Head of caudate nucleus (tissue), 42 donors: ENCODE measurements around the gene PYGB.

ENCODE experiments used
- DNase-seq, 42 donors: peaks; one replicate each; pipeline versions ENCODE4 v3.0.0 to v3.0.0-alpha.2; 2020 to 2021; ENCODE audit warnings: mixed read lengths in 7 of 42
- intact Hi-C: fragments of 100-400 bp; cut with DNase I; formaldehyde crosslinking; loops from one replicate; pipeline ENCODE4 v1.15.0; 2022

PYGB gene

GRCh38 chr20:25213566-25214425, 34.1 kb upstream of the PYGB start:
- no peak for DNase-seq
- intact Hi-C loops: no loop called here

- DNase-seq: no peak
- intact Hi-C loops: no loop called here
These were observed 33.5 kb upstream of the PYGB start for GRCh38 chr20:25214426-25214790.

- peak in 35 of 42 donors; percentile 20 to 87 (median 62) for DNase-seq
- intact Hi-C loops: no loop called here
These were observed 33.1 kb upstream of the PYGB start for GRCh38 chr20:25214819-25215218.

DNA sequence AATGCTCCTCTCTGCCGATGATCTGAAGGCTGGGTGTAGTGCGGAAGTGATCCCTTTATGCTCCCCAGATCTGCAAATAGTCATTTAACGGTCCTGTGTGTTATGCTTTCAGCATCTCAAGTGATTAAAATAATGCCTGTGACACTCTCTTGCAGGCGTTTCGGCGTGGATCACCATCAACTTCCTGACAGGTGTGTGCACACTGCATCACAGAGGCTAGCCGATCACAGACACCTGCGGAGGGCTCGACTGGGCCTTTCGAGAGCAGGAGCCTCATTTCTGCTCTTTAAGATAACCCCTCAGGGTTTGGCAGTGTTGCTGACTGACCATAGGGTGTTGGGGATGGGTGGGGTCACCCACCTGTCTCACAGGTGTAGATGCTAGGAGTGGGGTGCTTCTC, 32.4 kb upstream of the PYGB start:
- no peak for DNase-seq
- intact Hi-C loops: no loop called here

DNA sequence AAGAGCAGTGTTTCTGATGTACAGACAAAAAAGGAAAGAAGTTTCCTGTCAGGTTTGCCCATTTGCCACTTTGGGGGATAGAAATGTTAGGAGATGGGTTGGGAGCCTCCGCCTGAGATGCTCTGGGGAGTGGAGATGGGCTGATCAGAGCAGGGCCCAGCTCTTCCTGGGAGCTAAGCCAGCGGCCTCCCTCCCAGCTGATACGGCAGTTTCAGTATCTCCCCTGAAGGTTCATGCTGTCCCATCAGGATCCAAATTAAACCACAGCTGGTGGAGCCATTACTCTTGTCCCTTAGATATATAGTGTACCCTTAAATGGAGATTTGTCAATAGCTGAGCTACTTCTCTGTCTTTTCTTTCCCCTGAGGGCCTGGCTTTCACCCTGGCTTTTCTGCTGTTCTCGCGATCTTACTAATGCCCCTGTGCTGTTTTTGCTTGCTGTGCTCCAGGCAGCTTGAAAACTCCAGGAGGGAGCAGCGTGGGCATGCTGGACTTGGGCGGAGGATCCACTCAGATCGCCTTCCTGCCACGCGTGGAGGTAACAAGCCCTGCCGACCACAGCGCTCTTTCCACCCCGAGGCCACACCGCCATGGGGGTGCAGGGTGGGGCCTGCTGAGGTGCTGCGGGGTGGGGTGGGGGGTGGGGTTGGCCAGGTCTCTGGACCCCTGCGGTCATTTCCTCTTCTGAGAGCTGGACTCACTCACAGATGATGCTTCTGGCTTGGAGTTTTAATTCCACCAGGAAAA, 31.5 kb upstream of the PYGB start:
- peak in 1 of 42 donors; percentile 4 for DNase-seq

GRCh38 chr20:25217161-25218108, 30.4 kb upstream of the PYGB start:
- intact Hi-C loops: no loop called here
- no peak for DNase-seq

More for the DNA sequence above, 31.5 kb upstream of the PYGB start:
- intact Hi-C loops: no loop called here

DNA sequence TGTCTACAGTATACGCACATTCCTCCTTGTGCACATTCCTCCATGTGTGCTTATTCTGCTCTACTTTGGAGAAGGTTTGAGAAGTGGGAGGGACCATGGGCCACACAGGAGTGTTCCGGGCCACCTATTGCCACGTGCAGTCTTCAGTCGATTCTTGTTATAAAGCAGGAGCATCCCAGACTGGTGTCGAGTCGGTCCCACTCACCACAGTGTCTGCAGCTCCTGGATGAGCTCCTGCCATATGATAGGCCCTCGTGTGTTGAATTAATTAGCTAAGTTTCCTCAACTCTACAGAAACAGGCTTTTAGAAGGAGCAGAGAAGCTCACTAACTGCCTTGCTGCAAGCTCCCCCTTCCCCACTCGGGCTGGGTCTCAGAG, 29.8 kb upstream of the PYGB start:
- intact Hi-C loops: no loop called here
- peak in 2 of 42 donors; percentile 38 to 51 for DNase-seq

- intact Hi-C loops: no loop called here
- DNase-seq: no peak
These were observed 29.4 kb upstream of the PYGB start for GRCh38 chr20:25218492-25218891.

DNA sequence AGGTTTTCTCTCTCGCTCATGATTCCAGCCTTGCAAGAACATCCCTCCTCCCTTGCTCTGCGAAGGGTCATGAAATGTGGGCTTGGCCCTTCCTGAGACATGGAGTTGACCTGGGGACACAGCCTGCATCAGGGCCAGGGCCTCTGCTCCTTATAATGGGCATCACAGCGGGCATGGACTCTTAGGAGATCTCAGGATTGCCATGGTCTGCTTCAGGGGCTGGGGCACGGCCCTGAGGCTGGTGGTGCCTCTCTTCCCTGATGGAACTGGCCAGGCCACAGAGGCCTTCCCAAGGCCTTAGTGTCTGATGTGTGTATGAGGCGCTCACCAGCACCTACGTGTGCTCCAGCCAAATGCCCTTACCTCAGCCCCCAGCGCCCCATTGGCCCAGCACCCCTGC, 28.5 kb upstream of the PYGB start:
- no peak for DNase-seq
- intact Hi-C loops: no loop called here

DNA sequence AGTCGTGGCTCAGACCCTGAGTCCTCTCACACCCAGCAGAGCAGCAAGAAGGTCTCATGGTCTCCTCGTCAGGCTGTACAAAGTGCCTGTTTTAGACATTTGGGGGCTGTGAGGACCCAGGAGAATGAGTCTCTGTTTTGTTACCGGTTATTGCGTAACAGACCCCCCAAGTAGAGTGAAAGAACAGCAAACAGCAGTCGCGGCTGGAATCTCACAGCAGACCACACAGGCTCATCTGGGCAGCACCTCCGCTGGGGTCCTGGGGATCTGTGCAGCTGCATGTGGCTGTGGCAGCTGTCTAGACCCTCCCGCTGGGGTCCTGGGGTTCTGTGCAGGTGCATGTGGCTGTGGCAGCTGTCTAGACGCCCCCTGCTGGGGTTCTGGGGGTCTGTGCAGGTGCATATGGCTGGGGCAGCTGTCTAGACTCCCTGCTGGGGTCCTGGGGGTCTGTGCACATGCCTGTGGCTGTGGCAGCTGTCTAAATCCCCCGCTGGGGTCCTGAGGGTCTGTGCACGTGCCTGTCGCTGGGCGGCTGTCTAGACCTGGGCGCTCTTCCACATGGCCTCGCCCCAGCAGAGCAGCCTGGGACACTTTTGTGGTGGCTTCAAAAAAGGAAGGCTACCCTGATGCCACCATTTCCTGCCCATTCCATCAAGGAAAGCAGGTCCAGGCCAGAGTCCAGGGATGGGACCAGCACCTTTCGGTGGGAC, 27.7 kb upstream of the PYGB start:
- intact Hi-C loops: no loop called here
- no peak for DNase-seq

DNA sequence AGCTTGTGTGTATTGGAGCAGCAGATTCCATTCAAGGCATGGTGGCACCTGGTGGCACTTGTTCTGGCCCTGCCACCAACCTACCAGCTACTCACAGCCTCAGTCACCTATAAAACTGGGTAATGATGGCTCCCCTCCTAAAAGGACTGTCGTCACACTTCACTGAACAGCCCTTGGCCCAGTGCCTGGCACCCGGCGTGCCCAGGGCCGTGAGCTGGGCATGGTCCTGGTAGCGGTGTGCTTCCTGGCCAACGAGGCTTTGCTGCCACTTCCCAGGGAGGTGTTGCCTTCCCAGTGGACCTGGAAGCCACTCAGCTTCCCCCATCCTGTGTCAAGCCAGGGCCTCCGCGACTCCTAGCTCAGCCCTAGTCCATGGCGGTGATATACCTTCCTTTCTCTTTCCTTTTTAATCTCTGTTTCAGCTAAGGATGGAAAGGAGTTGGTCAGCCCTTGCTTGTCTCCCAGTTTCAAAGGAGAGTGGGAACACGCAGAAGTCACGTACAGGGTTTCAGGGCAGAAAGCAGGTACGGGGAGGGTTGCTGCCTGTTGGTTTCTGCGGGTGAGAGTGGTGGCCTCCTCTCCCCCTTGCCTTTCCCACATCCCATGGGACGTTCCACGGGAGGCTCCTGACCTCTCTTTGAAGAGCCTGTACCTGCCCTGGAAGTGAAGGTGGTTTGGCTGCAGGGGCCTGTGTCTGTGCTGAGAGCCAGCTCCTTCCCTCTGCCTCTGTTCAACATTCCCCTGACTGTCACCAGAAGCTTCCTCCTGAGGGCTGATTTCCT, 26.9 kb upstream of the PYGB start:
- intact Hi-C loops: no loop called here
- DNase-seq: no peak

DNA sequence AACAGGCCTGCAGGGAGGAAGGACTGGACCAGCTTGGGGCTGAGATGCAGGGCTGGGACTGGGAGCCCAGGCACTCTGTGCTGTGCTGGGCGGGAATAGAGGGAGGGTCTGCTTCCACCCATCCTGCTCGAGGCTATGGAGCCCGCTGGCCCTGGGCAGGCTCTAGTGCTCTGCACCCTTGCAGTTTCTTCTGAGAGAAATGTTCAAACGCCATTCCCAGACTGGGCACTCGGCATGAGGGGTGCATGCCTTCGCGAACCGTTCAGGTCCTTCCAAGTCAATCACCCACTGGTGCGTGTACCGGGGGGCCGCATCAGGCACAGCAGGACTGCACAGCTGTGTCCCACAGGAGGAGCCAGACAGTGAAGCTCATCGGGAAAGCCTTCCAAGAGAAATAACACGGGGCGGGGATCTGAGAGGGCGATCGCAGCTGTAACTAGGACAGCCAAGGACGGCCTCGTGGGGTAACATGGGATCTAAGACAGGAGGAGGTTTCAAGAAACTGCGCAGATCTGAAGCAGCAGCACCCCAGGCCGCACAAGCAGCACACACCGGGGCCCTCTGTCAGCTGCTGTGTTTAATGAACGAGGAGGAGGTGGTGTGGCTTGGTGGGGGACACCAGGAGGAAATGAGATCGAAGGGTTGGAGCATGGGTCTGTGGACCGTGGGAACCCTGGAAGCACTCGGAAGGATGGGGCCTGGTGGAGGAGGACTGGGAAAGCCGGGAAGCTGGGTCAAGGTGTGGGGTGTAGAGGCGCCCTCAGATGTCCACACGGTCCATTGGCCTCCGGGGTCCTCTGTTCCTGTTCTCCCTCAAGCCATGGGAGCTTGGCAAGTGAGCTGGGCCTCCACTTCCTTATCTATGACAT, 26.1 kb upstream of the PYGB start:
- intact Hi-C loops: no loop called here
- DNase-seq: no peak

DNA sequence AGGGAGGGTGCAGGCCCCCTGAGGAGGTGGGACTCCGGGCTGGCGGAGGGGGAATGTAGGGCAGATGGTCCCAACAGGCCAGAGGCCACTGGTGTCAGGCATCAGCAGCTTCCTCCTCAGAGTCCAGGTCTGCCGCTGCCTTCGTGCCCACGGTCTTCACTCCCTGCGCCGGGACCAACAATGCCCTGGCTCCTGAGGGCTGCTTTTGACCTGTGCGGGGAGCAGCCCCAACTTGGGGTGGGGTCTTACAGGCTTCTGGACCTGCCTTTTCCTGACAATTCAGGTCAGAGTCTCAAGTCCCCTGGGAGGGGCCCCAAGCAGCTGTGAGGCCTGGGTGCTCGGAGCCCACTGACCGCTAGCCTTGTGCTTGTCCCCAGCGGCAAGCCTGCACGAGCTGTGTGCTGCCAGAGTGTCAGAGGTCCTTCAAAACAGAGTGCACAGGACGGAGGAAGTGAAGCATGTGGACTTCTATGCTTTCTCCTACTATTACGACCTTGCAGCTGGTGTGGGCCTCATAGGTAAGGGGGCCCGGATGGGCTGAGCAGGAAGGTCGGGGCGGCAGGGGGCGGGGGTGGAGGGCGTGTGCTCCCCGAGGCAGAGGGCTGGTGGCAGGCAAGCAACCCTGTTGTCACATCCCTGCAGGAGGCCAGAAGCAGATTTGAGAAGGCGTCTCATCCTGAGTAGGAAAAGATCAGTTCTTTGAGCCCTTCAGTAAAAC, 25.3 kb upstream of the PYGB start:
- intact Hi-C loops: no loop called here
- DNase-seq: no peak

- intact Hi-C loops: no loop called here
- no peak for DNase-seq
These were observed 24.7 kb upstream of the PYGB start for GRCh38 chr20:25223179-25223661.

DNA sequence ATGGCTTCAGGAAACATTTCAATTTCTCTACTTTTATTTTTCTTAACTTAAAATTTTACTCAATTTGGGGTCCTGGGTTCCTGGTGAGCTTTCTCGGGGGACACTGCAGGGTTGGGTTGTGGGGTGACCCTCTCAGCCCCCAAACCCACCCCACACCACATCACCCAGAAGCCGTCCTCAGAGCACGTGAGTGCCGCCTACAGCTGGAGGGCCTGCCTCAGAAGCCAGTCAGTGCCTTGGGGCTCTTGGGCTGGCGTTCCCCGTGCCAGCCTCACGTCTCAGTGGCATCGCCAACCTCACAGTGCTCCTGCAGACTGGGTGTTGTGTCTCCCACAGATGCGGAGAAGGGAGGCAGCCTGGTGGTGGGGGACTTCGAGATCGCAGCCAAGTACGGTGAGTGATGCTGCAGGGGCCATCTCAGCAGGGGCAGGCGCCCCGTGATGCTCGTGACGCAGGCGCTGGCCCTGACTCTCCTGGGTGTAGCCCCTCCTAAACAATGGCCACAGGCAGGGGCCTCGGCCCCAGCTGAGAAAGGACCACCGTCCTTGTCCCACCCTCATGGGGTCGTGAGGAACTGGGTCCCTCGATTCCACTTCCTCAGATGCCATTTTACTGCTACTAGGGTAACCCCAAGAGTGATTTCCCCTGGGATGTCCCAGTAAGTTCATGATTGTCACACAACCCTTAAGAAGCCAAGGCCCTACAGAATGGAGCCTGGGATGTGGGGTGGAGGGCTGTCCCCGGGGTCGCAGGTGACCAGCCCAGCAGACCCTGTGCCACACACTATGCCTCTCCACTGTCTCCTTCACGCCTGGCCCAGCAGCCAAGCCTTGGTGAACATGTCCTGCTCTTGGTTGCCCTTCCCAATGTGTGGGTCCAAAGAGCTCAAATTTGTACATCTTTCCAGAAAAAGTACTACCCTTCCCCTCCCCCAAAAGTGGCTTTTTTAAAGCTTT, 23.8 kb upstream of the PYGB start:
- intact Hi-C loops: no loop called here
- no peak for DNase-seq
